Measurements from ENCODE around the gene RNF157.

DNA sequence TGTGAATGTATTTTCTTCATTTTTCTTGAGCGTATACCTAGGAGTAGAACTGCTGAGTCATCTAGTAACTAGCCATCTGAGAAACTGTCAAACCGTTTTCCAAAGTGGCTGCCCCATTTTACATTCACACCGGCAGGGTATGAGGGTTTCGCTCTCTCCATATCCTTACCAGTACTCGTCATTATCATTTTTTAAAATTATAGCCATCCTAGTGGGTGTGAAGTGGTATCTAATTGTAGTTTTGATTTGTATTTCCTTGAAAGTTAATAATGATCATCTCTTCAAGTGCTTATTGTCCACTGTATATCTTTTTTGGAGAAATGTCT, 6.0 kb downstream of the RNF157 start:
- TF ChIP-seq, protein P1, sequence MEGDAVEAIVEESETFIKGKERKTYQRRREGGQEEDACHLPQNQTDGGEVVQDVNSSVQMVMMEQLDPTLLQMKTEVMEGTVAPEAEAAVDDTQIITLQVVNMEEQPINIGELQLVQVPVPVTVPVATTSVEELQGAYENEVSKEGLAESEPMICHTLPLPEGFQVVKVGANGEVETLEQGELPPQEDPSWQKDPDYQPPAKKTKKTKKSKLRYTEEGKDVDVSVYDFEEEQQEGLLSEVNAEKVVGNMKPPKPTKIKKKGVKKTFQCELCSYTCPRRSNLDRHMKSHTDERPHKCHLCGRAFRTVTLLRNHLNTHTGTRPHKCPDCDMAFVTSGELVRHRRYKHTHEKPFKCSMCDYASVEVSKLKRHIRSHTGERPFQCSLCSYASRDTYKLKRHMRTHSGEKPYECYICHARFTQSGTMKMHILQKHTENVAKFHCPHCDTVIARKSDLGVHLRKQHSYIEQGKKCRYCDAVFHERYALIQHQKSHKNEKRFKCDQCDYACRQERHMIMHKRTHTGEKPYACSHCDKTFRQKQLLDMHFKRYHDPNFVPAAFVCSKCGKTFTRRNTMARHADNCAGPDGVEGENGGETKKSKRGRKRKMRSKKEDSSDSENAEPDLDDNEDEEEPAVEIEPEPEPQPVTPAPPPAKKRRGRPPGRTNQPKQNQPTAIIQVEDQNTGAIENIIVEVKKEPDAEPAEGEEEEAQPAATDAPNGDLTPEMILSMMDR (IDR thresholded peaks at IDR 0.05): no peak
- TF ChIP-seq, protein P2, sequence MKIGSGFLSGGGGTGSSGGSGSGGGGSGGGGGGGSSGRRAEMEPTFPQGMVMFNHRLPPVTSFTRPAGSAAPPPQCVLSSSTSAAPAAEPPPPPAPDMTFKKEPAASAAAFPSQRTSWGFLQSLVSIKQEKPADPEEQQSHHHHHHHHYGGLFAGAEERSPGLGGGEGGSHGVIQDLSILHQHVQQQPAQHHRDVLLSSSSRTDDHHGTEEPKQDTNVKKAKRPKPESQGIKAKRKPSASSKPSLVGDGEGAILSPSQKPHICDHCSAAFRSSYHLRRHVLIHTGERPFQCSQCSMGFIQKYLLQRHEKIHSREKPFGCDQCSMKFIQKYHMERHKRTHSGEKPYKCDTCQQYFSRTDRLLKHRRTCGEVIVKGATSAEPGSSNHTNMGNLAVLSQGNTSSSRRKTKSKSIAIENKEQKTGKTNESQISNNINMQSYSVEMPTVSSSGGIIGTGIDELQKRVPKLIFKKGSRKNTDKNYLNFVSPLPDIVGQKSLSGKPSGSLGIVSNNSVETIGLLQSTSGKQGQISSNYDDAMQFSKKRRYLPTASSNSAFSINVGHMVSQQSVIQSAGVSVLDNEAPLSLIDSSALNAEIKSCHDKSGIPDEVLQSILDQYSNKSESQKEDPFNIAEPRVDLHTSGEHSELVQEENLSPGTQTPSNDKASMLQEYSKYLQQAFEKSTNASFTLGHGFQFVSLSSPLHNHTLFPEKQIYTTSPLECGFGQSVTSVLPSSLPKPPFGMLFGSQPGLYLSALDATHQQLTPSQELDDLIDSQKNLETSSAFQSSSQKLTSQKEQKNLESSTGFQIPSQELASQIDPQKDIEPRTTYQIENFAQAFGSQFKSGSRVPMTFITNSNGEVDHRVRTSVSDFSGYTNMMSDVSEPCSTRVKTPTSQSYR (CRISPR knock-in tag; IDR thresholded peaks at IDR 0.05): no peak
